HEK293 (cell line): Measurements from ENCODE around the gene PTPN11.

ENCODE experiments used
- BCL11B ChIP-seq: fragments of 450-650 bp; formaldehyde crosslinking; IDR thresholded peaks from 2 replicates; pipeline ENCODE4 v1.5.1; 2016; ENCODE audit warnings: low read depth, missing biosample characterization, missing genetic modification characterization
- GLIS1 ChIP-seq: fragments of 450-650 bp; formaldehyde crosslinking; IDR thresholded peaks from 2 replicates; pipeline ENCODE4 v1.5.1; 2016; ENCODE audit warnings: missing biosample characterization, missing genetic modification characterization
- ZNF274 ChIP-seq, 2 experiments: fragments of 200-500 bp in 1 of 2; fragments of 450-650 bp in 1 of 2; sonication (Bioruptor generic) in 1 of 2; formaldehyde crosslinking in 1 of 2; IDR thresholded peaks; 2 replicates each; pipeline versions ENCODE4 v1.5.1 to v1.6.1; 2014 to 2016; ENCODE audit warnings: borderline replicate concordance in 1 of 2, inconsistent platforms in 1 of 2, low read length in 1 of 2, missing biosample characterization in 1 of 2, missing genetic modification characterization in 1 of 2
- ZNF510 ChIP-seq: fragments of 450-650 bp; formaldehyde crosslinking; IDR thresholded peaks from 2 replicates; pipeline ENCODE4 v1.5.1; 2018; ENCODE audit warnings: mild to moderate bottlenecking, missing genetic modification characterization, missing biosample characterization; ENCODE audit not compliant: insufficient replicate concordance
- ZNF623 ChIP-seq: fragments of 450-650 bp; formaldehyde crosslinking; IDR thresholded peaks from 2 replicates; pipeline ENCODE4 v1.5.1; 2016; ENCODE audit warnings: missing biosample characterization, missing genetic modification characterization
- ZNF664 ChIP-seq: fragments of 450-650 bp; formaldehyde crosslinking; IDR thresholded peaks from 2 replicates; pipeline ENCODE4 v1.5.1; 2016; ENCODE audit warnings: missing biosample characterization, missing genetic modification characterization
- ZNF830 ChIP-seq: fragments of 450-650 bp; IDR thresholded peaks from 2 replicates; pipeline ENCODE4 v1.5.0; 2018; ENCODE audit warnings: missing biosample characterization, missing genetic modification characterization, low read depth, mild to moderate bottlenecking, moderate library complexity
- TF ChIP-seq, protein P1 (sequence below): fragments of 450-650 bp; formaldehyde crosslinking; IDR thresholded peaks from 2 replicates; pipeline ENCODE4 v1.5.1; 2016; ENCODE audit warnings: missing biosample characterization, missing genetic modification characterization

DNA sequence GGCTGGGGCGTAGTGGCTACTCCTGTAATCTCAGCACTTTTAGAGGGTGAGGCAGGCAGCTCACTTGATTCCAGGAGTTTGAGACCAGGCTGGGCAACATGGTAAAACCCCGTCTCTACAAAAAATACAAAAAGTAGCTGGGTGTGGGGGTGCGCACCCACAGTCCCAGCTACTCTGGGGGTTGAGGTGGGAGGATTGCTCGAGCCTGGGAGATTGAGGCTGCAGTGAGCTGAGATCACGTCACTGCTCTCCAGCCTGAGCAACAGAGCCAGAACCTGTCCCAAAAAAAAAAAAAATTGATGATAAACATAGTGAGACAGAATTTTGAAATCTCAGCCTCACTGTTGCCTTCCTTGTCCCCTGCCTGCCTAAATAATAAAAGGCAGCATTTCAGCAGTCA lies 40.0 kb downstream of the PTPN11 start:
- TF ChIP-seq, protein P1, sequence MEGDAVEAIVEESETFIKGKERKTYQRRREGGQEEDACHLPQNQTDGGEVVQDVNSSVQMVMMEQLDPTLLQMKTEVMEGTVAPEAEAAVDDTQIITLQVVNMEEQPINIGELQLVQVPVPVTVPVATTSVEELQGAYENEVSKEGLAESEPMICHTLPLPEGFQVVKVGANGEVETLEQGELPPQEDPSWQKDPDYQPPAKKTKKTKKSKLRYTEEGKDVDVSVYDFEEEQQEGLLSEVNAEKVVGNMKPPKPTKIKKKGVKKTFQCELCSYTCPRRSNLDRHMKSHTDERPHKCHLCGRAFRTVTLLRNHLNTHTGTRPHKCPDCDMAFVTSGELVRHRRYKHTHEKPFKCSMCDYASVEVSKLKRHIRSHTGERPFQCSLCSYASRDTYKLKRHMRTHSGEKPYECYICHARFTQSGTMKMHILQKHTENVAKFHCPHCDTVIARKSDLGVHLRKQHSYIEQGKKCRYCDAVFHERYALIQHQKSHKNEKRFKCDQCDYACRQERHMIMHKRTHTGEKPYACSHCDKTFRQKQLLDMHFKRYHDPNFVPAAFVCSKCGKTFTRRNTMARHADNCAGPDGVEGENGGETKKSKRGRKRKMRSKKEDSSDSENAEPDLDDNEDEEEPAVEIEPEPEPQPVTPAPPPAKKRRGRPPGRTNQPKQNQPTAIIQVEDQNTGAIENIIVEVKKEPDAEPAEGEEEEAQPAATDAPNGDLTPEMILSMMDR (tag by site-specific recombination) = no peak
- TF ChIP-seq GLIS1 (tag by site-specific recombination) (no peak), ZNF664 (tag by site-specific recombination) (no peak), ZNF830 (tag by site-specific recombination) (no peak), ZNF510 (tag by site-specific recombination) (no peak), BCL11B (no peak), ZNF623 (tag by site-specific recombination) (no peak), ZNF274 (IDR thresholded peaks at IDR 0.05; ENCODE audit: low read length) (no peak), ZNF274 (tag by site-specific recombination; IDR thresholded peaks at IDR 0.05; ENCODE audit: borderline replicate concordance) (no peak)
